Measurements from ENCODE around the gene PDZD11. TPM values are rescaled to one million over a fixed set of nuclear protein-coding genes. Genes with fewer than 3 reads are reported as not detected.

The PDZD11 gene
- polyA plus RNA-seq, 1 of the 3 experiments (the other 2 are of a cell fraction): 169 TPM

DNA sequence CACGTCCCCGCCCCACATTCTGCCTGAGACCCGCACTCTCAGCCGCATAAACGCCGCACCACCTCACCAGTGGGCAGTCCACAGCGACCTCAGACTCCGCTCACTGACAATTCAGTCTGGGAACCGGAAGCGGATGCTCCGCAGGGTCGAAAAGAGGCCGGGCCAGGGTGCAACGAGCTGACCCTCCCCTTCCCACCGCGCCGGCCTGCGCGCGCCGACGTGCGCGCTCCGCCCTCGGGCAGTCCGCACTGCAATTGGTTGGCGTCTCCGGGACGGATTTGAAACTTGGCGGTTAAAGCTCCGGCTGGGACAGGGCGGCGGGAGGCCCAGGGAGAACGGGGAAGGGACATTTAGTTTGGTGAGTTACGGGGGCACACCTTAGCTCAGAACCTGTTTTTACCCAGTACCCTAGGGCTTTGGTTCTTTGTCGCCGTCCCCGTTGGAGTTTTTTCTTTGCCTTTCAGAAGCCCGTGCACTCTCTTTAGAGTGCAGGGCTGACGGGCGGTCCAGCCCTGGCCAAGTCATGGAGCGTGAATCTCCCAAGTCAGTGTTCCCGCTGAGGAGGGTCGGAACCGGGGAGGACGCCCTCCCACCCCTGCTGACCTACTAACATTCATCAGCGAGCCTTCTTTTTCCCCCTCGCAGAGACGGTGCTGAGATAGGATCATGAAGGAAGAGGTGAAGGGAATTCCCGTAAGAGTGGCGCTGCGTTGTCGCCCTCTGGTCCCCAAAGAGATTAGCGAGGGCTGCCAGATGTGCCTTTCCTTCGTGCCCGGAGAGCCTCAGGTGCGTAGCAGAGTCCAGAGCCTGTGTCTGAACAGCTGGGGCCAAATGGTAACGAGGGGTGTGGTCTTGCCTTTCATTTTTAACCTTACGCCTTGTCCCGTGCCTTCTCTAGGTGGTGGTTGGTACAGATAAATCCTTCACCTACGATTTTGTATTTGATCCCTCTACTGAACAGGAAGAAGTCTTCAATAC, at the start of gene PDZD11, which contains the start of gene KIF4A (continued):
- TF ChIP-seq, protein P1, sequence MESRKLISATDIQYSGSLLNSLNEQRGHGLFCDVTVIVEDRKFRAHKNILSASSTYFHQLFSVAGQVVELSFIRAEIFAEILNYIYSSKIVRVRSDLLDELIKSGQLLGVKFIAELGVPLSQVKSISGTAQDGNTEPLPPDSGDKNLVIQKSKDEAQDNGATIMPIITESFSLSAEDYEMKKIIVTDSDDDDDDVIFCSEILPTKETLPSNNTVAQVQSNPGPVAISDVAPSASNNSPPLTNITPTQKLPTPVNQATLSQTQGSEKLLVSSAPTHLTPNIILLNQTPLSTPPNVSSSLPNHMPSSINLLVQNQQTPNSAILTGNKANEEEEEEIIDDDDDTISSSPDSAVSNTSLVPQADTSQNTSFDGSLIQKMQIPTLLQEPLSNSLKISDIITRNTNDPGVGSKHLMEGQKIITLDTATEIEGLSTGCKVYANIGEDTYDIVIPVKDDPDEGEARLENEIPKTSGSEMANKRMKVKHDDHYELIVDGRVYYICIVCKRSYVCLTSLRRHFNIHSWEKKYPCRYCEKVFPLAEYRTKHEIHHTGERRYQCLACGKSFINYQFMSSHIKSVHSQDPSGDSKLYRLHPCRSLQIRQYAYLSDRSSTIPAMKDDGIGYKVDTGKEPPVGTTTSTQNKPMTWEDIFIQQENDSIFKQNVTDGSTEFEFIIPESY (IDR thresholded peaks at IDR 0.05; ENCODE audit: borderline replicate concordance, low read depth): no peak
- TF ChIP-seq RXRA (IDR thresholded peaks at IDR 0.05; ENCODE audit: borderline replicate concordance, low read depth) (no peak), TAF1 (IDR thresholded peaks at IDR 0.05; ENCODE audit: borderline replicate concordance, low read depth, low read length) (peak; percentile 52; the same call in 1 of the 2 replicates), YY1 (IDR thresholded peaks at IDR 0.05; ENCODE audit: low read depth) (no peak), JUND (IDR thresholded peaks at IDR 0.05) (no peak)
- TF ChIP-seq, protein P2, sequence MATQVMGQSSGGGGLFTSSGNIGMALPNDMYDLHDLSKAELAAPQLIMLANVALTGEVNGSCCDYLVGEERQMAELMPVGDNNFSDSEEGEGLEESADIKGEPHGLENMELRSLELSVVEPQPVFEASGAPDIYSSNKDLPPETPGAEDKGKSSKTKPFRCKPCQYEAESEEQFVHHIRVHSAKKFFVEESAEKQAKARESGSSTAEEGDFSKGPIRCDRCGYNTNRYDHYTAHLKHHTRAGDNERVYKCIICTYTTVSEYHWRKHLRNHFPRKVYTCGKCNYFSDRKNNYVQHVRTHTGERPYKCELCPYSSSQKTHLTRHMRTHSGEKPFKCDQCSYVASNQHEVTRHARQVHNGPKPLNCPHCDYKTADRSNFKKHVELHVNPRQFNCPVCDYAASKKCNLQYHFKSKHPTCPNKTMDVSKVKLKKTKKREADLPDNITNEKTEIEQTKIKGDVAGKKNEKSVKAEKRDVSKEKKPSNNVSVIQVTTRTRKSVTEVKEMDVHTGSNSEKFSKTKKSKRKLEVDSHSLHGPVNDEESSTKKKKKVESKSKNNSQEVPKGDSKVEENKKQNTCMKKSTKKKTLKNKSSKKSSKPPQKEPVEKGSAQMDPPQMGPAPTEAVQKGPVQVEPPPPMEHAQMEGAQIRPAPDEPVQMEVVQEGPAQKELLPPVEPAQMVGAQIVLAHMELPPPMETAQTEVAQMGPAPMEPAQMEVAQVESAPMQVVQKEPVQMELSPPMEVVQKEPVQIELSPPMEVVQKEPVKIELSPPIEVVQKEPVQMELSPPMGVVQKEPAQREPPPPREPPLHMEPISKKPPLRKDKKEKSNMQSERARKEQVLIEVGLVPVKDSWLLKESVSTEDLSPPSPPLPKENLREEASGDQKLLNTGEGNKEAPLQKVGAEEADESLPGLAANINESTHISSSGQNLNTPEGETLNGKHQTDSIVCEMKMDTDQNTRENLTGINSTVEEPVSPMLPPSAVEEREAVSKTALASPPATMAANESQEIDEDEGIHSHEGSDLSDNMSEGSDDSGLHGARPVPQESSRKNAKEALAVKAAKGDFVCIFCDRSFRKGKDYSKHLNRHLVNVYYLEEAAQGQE (IDR thresholded peaks at IDR 0.05; ENCODE audit: low read depth, low read length): 0 out of 2 replicates have a peak, but pooled peaks have one; percentile 7
- TF ChIP-seq, protein P3, sequence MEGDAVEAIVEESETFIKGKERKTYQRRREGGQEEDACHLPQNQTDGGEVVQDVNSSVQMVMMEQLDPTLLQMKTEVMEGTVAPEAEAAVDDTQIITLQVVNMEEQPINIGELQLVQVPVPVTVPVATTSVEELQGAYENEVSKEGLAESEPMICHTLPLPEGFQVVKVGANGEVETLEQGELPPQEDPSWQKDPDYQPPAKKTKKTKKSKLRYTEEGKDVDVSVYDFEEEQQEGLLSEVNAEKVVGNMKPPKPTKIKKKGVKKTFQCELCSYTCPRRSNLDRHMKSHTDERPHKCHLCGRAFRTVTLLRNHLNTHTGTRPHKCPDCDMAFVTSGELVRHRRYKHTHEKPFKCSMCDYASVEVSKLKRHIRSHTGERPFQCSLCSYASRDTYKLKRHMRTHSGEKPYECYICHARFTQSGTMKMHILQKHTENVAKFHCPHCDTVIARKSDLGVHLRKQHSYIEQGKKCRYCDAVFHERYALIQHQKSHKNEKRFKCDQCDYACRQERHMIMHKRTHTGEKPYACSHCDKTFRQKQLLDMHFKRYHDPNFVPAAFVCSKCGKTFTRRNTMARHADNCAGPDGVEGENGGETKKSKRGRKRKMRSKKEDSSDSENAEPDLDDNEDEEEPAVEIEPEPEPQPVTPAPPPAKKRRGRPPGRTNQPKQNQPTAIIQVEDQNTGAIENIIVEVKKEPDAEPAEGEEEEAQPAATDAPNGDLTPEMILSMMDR (IDR thresholded peaks at IDR 0.05): no peak

DNA sequence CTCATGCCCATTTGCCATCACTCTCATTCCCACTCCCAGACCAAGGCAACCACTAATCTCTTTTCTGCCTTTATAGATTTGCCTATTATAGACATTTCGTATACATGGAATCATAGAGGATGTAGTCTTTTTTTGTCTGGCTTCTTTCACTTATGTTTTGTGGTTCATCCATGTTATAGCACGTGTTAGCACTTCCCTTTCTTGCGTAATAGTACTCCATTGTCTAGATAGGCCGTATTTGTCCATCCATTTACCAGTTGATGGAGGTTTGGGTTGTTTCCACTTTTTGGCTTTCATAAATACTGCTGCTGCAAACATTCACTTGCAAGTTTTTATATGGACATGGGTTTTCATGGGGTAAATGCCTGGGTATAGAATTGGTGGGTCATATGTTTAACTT, 48.6 kb upstream of the PDZD11 start:
- Histone ChIP-seq H3K9me3 (no peaks in the 10 kb centered on the region), H3K79me2 (ENCODE audit: insufficient read depth) (no peaks in the 10 kb centered on the region), H3K27ac (ENCODE audit: low read depth in 2 of 2, low read length in 1 of 2) (no peak overlapping the region), H4K20me1 (ENCODE audit: insufficient read depth) (no peaks in the 10 kb centered on the region), H3K4me3 (ENCODE audit: low read depth in 2 of 2, low read length in 1 of 2) (no peak overlapping the region), H3K4me2 (no peak overlapping the region), H3F3A (replicated peaks; ENCODE audit: insufficient read depth) (no peaks in the 10 kb centered on the region), H2AFZ (ENCODE audit: low read depth) (no peak overlapping the region), H3K9me2 (no peaks in the 10 kb centered on the region), H3K27me3 (ENCODE audit: insufficient read depth) (no peaks in the 10 kb centered on the region), H3K9ac (no peak overlapping the region), H3K36me3 (replicated peaks in 1 of 2; ENCODE audit: control insufficient read depth in 1 of 2, insufficient read depth in 2 of 2, low read length in 1 of 2) (peaks cover 12 to 19% of the 10 kb centered on the region in 2 experiments), H3K4me1 (ENCODE audit: control insufficient read depth in 1 of 2, insufficient read depth in 2 of 2, low read depth in 1 of 2, low read length in 1 of 2) (no peaks in the 10 kb centered on the region)
- CTCF ChIA-PET: interaction anchor here (0.9 kb wide), 1 partner anchor 95 kb away, joined by 3 read pairs; no protein-coding TSS in a partner anchor
- no peak for DNase-seq
- 71% methylated on average over 4 of the region's 4 CpGs for WGBS (ENCODE audit: low lambda C conversion rate)
- POLR2A ChIA-PET: no interaction called here
- TF ChIP-seq ELF1 (IDR thresholded peaks at IDR 0.05) (no peak), FOSL2 (IDR thresholded peaks at IDR 0.05; ENCODE audit: borderline replicate concordance, low read depth) (no peak), RCOR1 (IDR thresholded peaks at IDR 0.05; ENCODE audit: low read length) (no peak), FOXJ3 (CRISPR knock-in tag; IDR thresholded peaks at IDR 0.05) (no peak)
- TF ChIP-seq, protein P4, sequence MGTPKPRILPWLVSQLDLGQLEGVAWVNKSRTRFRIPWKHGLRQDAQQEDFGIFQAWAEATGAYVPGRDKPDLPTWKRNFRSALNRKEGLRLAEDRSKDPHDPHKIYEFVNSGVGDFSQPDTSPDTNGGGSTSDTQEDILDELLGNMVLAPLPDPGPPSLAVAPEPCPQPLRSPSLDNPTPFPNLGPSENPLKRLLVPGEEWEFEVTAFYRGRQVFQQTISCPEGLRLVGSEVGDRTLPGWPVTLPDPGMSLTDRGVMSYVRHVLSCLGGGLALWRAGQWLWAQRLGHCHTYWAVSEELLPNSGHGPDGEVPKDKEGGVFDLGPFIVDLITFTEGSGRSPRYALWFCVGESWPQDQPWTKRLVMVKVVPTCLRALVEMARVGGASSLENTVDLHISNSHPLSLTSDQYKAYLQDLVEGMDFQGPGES (IDR thresholded peaks at IDR 0.05; ENCODE audit: low read depth, low read length): no peak
- TF ChIP-seq, protein P5, sequence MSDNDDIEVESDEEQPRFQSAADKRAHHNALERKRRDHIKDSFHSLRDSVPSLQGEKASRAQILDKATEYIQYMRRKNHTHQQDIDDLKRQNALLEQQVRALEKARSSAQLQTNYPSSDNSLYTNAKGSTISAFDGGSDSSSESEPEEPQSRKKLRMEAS (IDR thresholded peaks at IDR 0.05; ENCODE audit: low read depth): no peak
- TF ChIP-seq, protein P3 (IDR thresholded peaks at IDR 0.05): no peak
